Spleen (tissue), 11 donors: Measurements from ENCODE around the gene FN3K. TPM values are rescaled to one million over a fixed set of nuclear protein-coding genes. Genes with fewer than 3 reads are reported as not detected.

ENCODE experiments used
- DNase-seq: peaks from one replicate; pipeline ENCODE4 v3.0.0-alpha.2; 2020
- H3K27ac ChIP-seq, 8 donors: fragments of 200-600 bp; sonication (generic) in 7 of 8; 1 replicate in 4 of 8; 2 replicates in 4 of 8; pipeline versions ENCODE4 v1.5.0 to v1.8.0; 2016 to 2021; ENCODE audit warnings: inconsistent platforms in 4 of 8, mild to moderate bottlenecking in 4 of 8, moderate library complexity in 1 of 8
- H3K27me3 ChIP-seq, 7 donors: fragments of 200-600 bp; sonication (generic) in 6 of 7; replicated peaks in 1 of 7; 1 replicate in 4 of 7; 2 replicates in 3 of 7; pipeline versions ENCODE4 v1.5.0 to v1.8.0; 2016 to 2021; ENCODE audit warnings: inconsistent platforms in 3 of 7, mild to moderate bottlenecking in 1 of 7
- H3K36me3 ChIP-seq, 6 donors: fragments of 200-600 bp; sonication (generic) in 5 of 6; 1 replicate in 4 of 6; 2 replicates in 2 of 6; pipeline versions ENCODE4 v1.5.0 to v1.8.0; 2016 to 2021; ENCODE audit warnings: inconsistent platforms in 2 of 6
- H3K4me1 ChIP-seq, 6 donors: fragments of 200-600 bp; sonication (generic) in 5 of 6; 1 replicate in 3 of 6; 2 replicates in 3 of 6; pipeline versions ENCODE4 v1.5.0 to v1.8.0; 2016 to 2021; ENCODE audit warnings: inconsistent platforms in 3 of 6
- H3K4me3 ChIP-seq, 8 donors: fragments of 200-600 bp; sonication (generic) in 7 of 8; 1 replicate in 4 of 8; 2 replicates in 4 of 8; pipeline versions ENCODE4 v1.5.0 to v1.8.0; 2016 to 2021; ENCODE audit warnings: inconsistent platforms in 4 of 8, mild to moderate bottlenecking in 4 of 8, moderate library complexity in 2 of 8
- H3K9me3 ChIP-seq, 8 donors: fragments of 200-600 bp; sonication (generic) in 7 of 8; 1 replicate in 4 of 8; 2 replicates in 4 of 8; pipeline versions ENCODE4 v1.5.0 to v1.8.0; 2016 to 2021; ENCODE audit warnings: inconsistent platforms in 4 of 8
- POLR2A ChIP-seq, 3 donors: fragments of 450-650 bp; IDR thresholded peaks; one replicate each; pipeline ENCODE4 v1.5.1; 2017; ENCODE audit warnings: antibody characterized with exemption in 3 of 3, mild to moderate bottlenecking in 1 of 3
- POLR2AphosphoS5 ChIP-seq, 3 donors: sonication (generic); formaldehyde crosslinking; IDR thresholded peaks; one replicate each; pipeline ENCODE4 v1.5.1; 2017; ENCODE audit warnings: antibody characterized with exemption in 3 of 3
- WGBS, 5 donors: extraction: QIAGEN DNeasy Blood & Tissue Kit in 3 of 5; methylation state at CpG; one replicate each; pipeline versions ENCODE4 v1.1.5 to v1.1.7; 2013 to 2018; 5-methylcytosine and 5-hydroxymethylcytosine counted together
- intact Hi-C: fragments of 100-400 bp; cut with DNase I; formaldehyde crosslinking; loops from one replicate; pipeline ENCODE4 v1.15.0; 2023; ENCODE audit warnings: low total_unique reads
- polyA plus RNA-seq, 3 donors: library from polyadenylated mRNA; stranded (reverse); fragments of 200-250 nt; gene quantifications; one replicate each; pipeline ENCODE4 v1.2.1, GENCODE V29; 2013
- total RNA-seq, 7 donors: library from RNA; depleted of rRNA in 3 of 7; stranded (reverse); fragments of >200 nt in 3 of 7; fragmentation: NEBNext Ultra II Directional in 4 of 7; extraction: Animal tissue kit (Norgen Biotek cat#: 25700) in 4 of 7; gene quantifications; one replicate each; pipeline versions ENCODE4 v1.1.0 to v1.2.1, GENCODE V29; 2016 to 2021
- TF ChIP-seq, protein P1 (sequence below), 11 experiments: fragments of 200-600 bp in 7 of 11; fragments of 450-650 bp in 4 of 11; sonication (generic) in 4 of 11; IDR thresholded peaks in 8 of 11; conservative IDR thresholded peaks in 3 of 11; 1 replicate in 7 of 11; 2 replicates in 4 of 11; pipeline versions ENCODE4 v1.4.0 to v1.8.0; 2016 to 2021; ENCODE audit warnings: antibody characterized with exemption in 11 of 11, inconsistent platforms in 4 of 11, mild to moderate bottlenecking in 1 of 11
- donor health status: healthy with polysubstance abuse.
- donor health status: DM: no; HTN: no; CAD: no; lungs with moderate emphysema.
- donor health status: DM: no; HTN: no; CAD: no.
- donor health status: Bipolar disorder and iron deficiency.
- donor health status: healthy.
- donor health status: DM: no; HTN: no; CAD: no.
- donor health status: DM: yes; HTN: yes; CAD: no.

Gene FN3K
- total and polyA plus RNA-seq, 10 donors: 1.4 to 14.1 (median 6.3) TPM

DNA sequence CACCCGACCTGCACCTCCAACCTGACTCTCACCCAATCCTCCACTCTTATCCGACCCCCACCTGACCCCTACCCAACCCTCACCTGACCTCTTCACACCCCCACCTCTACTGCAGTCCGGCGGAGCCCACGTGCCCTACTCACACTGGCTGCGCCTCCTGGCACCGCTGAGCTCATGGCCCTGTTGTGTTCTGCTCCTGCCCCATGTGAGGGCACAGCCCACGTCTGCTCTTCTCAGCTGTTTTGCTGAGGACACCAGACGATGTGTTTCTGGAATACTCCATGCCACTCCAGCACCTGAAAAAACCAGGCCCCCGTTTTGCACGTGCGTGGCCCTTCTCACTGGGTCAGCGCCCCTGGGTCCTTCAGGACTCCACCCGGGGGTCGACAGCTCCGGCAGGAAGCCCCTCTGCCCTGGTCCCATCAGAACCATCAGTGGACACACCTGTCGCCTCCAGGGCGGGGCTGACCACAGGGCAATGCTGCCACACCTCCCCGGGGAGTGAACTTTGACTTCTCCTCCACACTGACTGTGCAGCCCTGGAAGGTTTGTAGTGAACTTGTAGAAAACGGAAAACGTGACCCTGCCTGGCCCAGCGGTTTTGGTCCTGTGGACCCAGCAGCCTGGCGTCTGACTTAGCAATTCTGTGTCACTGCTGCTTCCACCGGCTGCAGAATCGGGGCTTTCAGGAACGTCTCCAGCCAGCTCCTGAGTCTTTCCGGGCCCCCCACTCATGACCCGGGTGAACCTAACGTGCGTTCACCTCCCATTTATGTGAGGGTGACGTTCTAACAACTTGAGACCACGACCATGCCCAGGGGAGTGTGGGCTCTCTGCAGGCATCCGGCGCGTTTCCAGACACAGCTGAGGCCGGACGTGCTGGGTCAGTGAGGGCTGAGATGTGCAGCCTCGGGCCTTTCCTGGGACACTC lies 31.2 kb upstream of the FN3K start:
- no peaks in the 10 kb centered on the region for H3K27me3 ChIP-seq
- TF ChIP-seq POLR2AphosphoS5 (IDR thresholded peaks at IDR 0.05) (no peak), POLR2A (IDR thresholded peaks at IDR 0.05) (no peak)
- TF ChIP-seq, protein P1, sequence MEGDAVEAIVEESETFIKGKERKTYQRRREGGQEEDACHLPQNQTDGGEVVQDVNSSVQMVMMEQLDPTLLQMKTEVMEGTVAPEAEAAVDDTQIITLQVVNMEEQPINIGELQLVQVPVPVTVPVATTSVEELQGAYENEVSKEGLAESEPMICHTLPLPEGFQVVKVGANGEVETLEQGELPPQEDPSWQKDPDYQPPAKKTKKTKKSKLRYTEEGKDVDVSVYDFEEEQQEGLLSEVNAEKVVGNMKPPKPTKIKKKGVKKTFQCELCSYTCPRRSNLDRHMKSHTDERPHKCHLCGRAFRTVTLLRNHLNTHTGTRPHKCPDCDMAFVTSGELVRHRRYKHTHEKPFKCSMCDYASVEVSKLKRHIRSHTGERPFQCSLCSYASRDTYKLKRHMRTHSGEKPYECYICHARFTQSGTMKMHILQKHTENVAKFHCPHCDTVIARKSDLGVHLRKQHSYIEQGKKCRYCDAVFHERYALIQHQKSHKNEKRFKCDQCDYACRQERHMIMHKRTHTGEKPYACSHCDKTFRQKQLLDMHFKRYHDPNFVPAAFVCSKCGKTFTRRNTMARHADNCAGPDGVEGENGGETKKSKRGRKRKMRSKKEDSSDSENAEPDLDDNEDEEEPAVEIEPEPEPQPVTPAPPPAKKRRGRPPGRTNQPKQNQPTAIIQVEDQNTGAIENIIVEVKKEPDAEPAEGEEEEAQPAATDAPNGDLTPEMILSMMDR (IDR thresholded peaks at IDR 0.05 in 8 of 11, conservative IDR thresholded peaks at IDR 0.05 in 3 of 11): no peak
- no peaks in the 10 kb centered on the region for H3K9me3 ChIP-seq
- WGBS, 5 donors: 75 to 86% (median 81%) methylated on average over 35 to 38 of the region's 38 CpGs
- H3K4me3 ChIP-seq: no peak overlapping the region
- H3K27ac ChIP-seq: no peak overlapping the region
- DNase-seq: no peak
- H3K4me1 ChIP-seq: peaks cover 0 to 13% (median 8%) of the 10 kb centered on the region in 6 donors
- no peaks in the 10 kb centered on the region for H3K36me3 ChIP-seq
- intact Hi-C loops: no loop called here

DNA sequence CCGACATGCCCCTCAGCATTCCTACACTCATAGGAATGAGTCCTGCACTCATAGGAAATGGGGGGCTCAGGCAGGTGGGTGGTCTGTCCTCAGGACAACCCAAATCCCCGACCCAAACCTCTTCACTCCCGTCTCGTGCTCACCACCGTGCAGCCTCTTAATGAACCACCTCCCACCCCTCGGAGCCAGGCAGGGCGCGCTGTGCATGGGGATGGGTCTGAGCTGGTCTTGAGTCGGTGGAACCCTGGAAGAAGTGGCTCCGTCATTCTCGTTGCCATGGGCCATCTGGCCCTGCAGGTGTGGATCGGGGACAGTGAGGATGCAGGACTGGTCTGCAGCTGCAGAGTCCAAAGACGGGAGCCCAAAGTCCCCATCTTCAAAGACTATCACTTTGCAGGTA lies 30.5 kb upstream of the FN3K start:
- H3K4me1 ChIP-seq: peaks cover 0 to 6% (median 2%) of the 10 kb centered on the region in 6 donors
- no peaks in the 10 kb centered on the region for H3K36me3 ChIP-seq
- no peak overlapping the region for H3K4me3 ChIP-seq
- TF ChIP-seq, protein P1 (IDR thresholded peaks at IDR 0.05 in 8 of 11, conservative IDR thresholded peaks at IDR 0.05 in 3 of 11): no peak
- TF ChIP-seq POLR2A (IDR thresholded peaks at IDR 0.05): no peak
- no peak for TF ChIP-seq POLR2AphosphoS5 (IDR thresholded peaks at IDR 0.05)
- peaks cover 0 to 5% (median 0%) of the 10 kb centered on the region in 7 donors for H3K27me3 ChIP-seq
- intact Hi-C loops: no loop called here
- no peak for DNase-seq
- WGBS, 5 donors: 78 to 86% (median 84%) methylated on average over 13 of the region's 13 CpGs
- no peaks in the 10 kb centered on the region for H3K9me3 ChIP-seq
- H3K27ac ChIP-seq: no peak overlapping the region

DNA sequence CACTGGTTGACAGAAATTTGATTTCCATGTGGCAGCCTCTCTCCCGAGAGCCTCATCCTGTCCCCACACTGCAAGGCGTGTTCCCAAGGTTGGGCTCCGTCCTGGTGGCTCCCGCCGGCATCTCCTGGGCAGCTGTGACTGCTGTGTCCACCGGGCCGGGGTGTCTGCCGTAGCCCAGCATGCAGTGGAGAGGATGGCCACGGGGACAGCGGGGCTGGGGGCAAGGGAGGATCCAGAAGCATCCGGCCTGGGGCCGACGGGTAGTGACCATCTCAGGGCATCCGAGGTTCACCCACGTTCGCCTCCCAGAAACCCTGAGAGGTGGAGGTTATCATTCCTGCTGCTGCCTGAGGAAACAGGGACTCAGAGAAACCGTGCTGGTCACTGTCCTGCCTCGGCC lies 29.7 kb upstream of the FN3K start:
- 80 to 96% (median 91%) methylated on average over 2 to 18 of the region's 18 CpGs for WGBS, 5 donors
- Histone ChIP-seq H3K27me3 (peaks cover 0 to 13% (median 0%) of the 10 kb centered on the region in 7 donors), H3K36me3 (no peaks in the 10 kb centered on the region), H3K4me3 (no peak overlapping the region), H3K9me3 (no peaks in the 10 kb centered on the region), H3K4me1 (peaks cover 0 to 6% (median 2%) of the 10 kb centered on the region in 6 donors), H3K27ac (no peak overlapping the region)
- no peak for DNase-seq
- intact Hi-C loops: no loop called here
- TF ChIP-seq POLR2A (IDR thresholded peaks at IDR 0.05): no peak
- TF ChIP-seq POLR2AphosphoS5 (IDR thresholded peaks at IDR 0.05): no peak
- TF ChIP-seq, protein P1 (IDR thresholded peaks at IDR 0.05 in 8 of 11, conservative IDR thresholded peaks at IDR 0.05 in 3 of 11): no peak

DNA sequence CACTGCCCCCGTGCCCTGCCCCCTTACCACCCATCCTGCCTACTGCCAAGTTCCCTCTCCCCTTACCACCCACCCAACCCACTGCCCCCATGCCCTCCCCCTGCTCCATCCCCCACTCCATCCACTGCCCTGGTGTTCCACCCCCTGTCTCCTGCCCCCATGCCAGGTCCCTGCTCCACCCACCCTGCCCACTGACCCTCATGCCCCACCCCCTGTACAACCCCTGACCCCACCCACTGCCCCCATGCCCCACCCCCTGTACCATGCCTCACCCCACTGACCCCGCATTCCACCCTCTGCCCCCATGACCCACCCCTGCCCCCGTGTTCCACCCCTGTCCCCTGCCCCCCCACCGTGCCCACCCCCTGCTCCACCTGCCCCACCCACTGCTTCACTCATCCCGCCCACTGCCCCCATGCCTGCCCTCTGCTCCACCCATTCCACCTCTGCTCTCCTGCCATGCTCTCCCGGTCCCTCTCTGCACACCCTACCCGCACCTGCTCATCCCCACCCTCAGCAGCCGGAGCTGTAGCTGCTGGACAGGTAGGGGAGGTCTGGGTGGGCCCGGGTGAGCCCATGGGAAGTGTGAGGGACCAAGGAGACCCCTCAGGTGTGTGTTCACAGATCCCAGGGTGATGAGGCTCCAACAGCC lies 26.3 kb upstream of the FN3K start:
- H3K27me3 ChIP-seq: peaks cover 0 to 15% (median 0%) of the 10 kb centered on the region in 7 donors
- H3K36me3 ChIP-seq: no peaks in the 10 kb centered on the region
- H3K4me1 ChIP-seq: peaks cover 0 to 11% (median 3%) of the 10 kb centered on the region in 6 donors
- H3K4me3 ChIP-seq: no peak overlapping the region
- DNase-seq: no peak
- no peak overlapping the region for H3K27ac ChIP-seq
- TF ChIP-seq, protein P1 (IDR thresholded peaks at IDR 0.05 in 8 of 11, conservative IDR thresholded peaks at IDR 0.05 in 3 of 11): no peak
- TF ChIP-seq POLR2A (IDR thresholded peaks at IDR 0.05) (no peak), POLR2AphosphoS5 (IDR thresholded peaks at IDR 0.05) (no peak)
- WGBS, 5 donors: 64 to 75% (median 71%) methylated on average over 4 to 9 of the region's 9 CpGs
- H3K9me3 ChIP-seq: no peaks in the 10 kb centered on the region
- intact Hi-C loops: no loop called here
